A549 (cell line): ENCODE measurements around the gene ZNF100.

Source experiments
- TF ChIP-seq, protein P1 (sequence below): IDR thresholded peaks from 2 replicates; pipeline ENCODE4 v1.6.1; 2012
- TF ChIP-seq, protein P2 (sequence below): fragments of >200 bp; sonication (Bioruptor Twin); formaldehyde crosslinking; IDR thresholded peaks from 3 replicates; pipeline ENCODE4 v1.5.1; 2016

DNA sequence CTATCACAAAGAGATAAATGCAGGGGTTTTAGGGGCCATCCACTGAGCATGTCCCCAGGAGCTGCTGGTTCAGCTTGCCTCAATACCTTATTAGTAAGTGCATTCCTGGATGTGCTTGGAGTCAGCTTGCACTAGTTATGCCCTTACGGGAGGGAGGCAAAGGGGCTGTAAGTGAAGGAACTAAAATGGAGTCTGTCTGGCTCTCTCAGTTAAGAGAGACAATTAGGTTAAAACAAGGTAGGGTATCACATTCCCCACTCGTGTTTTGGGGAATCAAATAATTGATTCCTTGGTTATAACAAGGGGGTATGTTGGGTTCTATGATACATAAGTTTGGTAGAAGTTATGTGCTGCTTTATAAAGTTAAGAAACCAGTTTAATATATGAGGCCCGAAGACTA is 78.9 kb downstream of the ZNF100 start:
- TF ChIP-seq, protein P1, sequence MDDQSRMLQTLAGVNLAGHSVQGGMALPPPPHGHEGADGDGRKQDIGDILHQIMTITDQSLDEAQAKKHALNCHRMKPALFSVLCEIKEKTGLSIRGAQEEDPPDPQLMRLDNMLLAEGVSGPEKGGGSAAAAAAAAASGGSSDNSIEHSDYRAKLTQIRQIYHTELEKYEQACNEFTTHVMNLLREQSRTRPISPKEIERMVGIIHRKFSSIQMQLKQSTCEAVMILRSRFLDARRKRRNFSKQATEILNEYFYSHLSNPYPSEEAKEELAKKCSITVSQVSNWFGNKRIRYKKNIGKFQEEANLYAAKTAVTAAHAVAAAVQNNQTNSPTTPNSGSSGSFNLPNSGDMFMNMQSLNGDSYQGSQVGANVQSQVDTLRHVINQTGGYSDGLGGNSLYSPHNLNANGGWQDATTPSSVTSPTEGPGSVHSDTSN, result no peak
- TF ChIP-seq, protein P2, sequence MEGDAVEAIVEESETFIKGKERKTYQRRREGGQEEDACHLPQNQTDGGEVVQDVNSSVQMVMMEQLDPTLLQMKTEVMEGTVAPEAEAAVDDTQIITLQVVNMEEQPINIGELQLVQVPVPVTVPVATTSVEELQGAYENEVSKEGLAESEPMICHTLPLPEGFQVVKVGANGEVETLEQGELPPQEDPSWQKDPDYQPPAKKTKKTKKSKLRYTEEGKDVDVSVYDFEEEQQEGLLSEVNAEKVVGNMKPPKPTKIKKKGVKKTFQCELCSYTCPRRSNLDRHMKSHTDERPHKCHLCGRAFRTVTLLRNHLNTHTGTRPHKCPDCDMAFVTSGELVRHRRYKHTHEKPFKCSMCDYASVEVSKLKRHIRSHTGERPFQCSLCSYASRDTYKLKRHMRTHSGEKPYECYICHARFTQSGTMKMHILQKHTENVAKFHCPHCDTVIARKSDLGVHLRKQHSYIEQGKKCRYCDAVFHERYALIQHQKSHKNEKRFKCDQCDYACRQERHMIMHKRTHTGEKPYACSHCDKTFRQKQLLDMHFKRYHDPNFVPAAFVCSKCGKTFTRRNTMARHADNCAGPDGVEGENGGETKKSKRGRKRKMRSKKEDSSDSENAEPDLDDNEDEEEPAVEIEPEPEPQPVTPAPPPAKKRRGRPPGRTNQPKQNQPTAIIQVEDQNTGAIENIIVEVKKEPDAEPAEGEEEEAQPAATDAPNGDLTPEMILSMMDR, result no peak
